ENCODE measurements around the gene GABRD. TPM values are rescaled to one million over a fixed set of nuclear protein-coding genes. Genes with fewer than 3 reads are reported as not detected.

The GABRD gene
- total and polyA plus RNA-seq, 2 donors (not counting 3 experiments of a cell fraction or from before 2014, with no cell fraction given), result not detected

DNA sequence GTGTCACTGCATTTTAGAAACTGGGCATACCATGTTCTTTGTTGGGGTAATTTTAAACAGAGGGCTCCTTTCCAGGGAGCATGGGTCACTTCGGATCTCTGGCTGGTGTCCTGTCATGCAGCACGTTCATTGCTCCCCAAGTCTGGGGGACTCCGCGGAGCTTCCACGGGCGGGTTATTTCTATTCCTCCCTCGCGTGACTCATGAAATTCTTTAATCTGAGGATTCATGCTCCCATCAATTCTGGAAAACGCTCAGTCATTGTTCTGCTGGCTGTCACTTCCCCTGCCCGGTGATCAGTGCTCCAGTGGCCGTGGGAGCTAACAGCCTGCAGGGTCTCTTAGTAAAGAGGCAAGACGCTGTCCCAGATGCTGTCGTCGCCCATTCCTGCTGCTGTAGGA, 43.6 kb upstream of the GABRD start:
- ChIA-PET POLR2A (no interaction called here), CTCF (no interaction called here)
- H3K27ac ChIP-seq (ENCODE audit: insufficient read depth, low read depth, low read length), result no peak overlapping the region
- H3K27me3 ChIP-seq (ENCODE audit: control insufficient read depth in 2 of 2, insufficient read depth in 2 of 2, low read length in 2 of 2), result no peaks in the 10 kb centered on the region
- DNase-seq (ENCODE audit: low read depth, low spot score) (no peak), FAIRE-seq (no peak)
- no peak for TF ChIP-seq POLR2A (IDR thresholded peaks at IDR 0.05; ENCODE audit: low read depth, low read length)
- no peak for TF ChIP-seq GATA2 (IDR thresholded peaks at IDR 0.05; ENCODE audit: insufficient read depth, insufficient read length, low read depth, low read length)
- TF ChIP-seq MYC (IDR thresholded peaks at IDR 0.05; ENCODE audit: low read depth, low read length), result no peak
- no peak for TF ChIP-seq JUN (IDR thresholded peaks at IDR 0.05; ENCODE audit: borderline replicate concordance, insufficient read depth, insufficient read length, low read depth)
- H3K9me3 ChIP-seq (replicated peaks; ENCODE audit: control insufficient read depth, insufficient read depth, low read length), result no peaks in the 10 kb centered on the region
- H3K4me2 ChIP-seq (ENCODE audit: insufficient read depth, low read length), result no peak overlapping the region
- no peaks in the 10 kb centered on the region for H4K20me1 ChIP-seq (replicated peaks; ENCODE audit: control insufficient read depth, extremely low read depth, insufficient read depth, low read length)
- H3K79me2 ChIP-seq (ENCODE audit: control insufficient read depth, insufficient read depth, low read length), result no peaks in the 10 kb centered on the region
- no peaks in the 10 kb centered on the region for H3K36me3 ChIP-seq (ENCODE audit: control insufficient read depth in 2 of 2, extremely low read depth in 1 of 2, insufficient read depth in 2 of 2, low read length in 2 of 2)
- no peaks in the 10 kb centered on the region for H3K9me1 ChIP-seq (replicated peaks; ENCODE audit: control insufficient read depth, extremely low read depth, insufficient read depth, low read length)
- no TSS peak for BruUV-seq (replicated peaks)
- no peak overlapping the region for H2AFZ ChIP-seq (ENCODE audit: low read depth, low read length)
- intact Hi-C loops (cut with micrococcal nuclease) (no loop called here), dilution Hi-C loops (cut with MboI; ENCODE audit: extremely low pct_ligation_motif_present, low sequenced_read_pairs) (no loop called here)
- no peaks in the 10 kb centered on the region for H3K4me1 ChIP-seq (ENCODE audit: control insufficient read depth, extremely low read depth, insufficient read depth, low read length)
- no peak overlapping the region for H3K9ac ChIP-seq (replicated peaks; ENCODE audit: extremely low read depth, insufficient read depth, low read length)
- H3K4me3 ChIP-seq (replicated peaks in 1 of 3; ENCODE audit: insufficient read depth in 1 of 3, low read depth in 1 of 3, low read length in 3 of 3), result no peak overlapping the region

DNA sequence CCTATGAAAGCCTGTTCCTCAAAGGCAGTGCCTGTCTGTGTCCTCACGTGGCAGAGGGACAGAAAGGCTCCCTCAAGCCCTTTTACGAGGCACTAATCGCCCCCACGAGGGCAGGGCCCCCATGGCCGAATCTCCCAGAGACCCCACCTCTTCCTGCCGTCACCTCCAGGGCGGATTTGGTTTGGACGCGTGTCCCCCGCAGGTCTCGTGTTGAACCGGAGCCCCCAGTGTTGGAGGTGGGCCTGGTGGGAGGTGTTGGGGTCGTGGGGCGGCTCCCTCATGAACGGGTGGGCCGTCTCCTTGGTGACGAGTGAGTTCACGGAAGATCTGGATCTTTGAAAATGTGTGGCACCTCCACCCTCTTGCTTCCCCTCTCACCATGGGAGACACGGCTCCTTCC, 43.1 kb upstream of the GABRD start:
- H3K4me1 ChIP-seq (ENCODE audit: control insufficient read depth, extremely low read depth, insufficient read depth, low read length), result no peaks in the 10 kb centered on the region
- FAIRE-seq, result no peak
- H3K4me3 ChIP-seq (replicated peaks in 1 of 3; ENCODE audit: insufficient read depth in 1 of 3, low read depth in 1 of 3, low read length in 3 of 3), result no peak overlapping the region
- no peak overlapping the region for H3K4me2 ChIP-seq (ENCODE audit: insufficient read depth, low read length)
- H3K27me3 ChIP-seq (ENCODE audit: control insufficient read depth in 2 of 2, insufficient read depth in 2 of 2, low read length in 2 of 2), result no peaks in the 10 kb centered on the region
- no peak for DNase-seq (ENCODE audit: low read depth, low spot score)
- POLR2A ChIA-PET, result no interaction called here
- dilution Hi-C loops (cut with MboI; ENCODE audit: extremely low pct_ligation_motif_present, low sequenced_read_pairs), result no loop called here
- BruUV-seq (replicated peaks), result no TSS peak
- no peaks in the 10 kb centered on the region for H3K9me3 ChIP-seq (replicated peaks; ENCODE audit: control insufficient read depth, insufficient read depth, low read length)
- H3K79me2 ChIP-seq (ENCODE audit: control insufficient read depth, insufficient read depth, low read length), result no peaks in the 10 kb centered on the region
- H3K36me3 ChIP-seq (ENCODE audit: control insufficient read depth in 2 of 2, extremely low read depth in 1 of 2, insufficient read depth in 2 of 2, low read length in 2 of 2), result no peaks in the 10 kb centered on the region
- no peaks in the 10 kb centered on the region for H3K9me1 ChIP-seq (replicated peaks; ENCODE audit: control insufficient read depth, extremely low read depth, insufficient read depth, low read length)
- H4K20me1 ChIP-seq (replicated peaks; ENCODE audit: control insufficient read depth, extremely low read depth, insufficient read depth, low read length), result no peaks in the 10 kb centered on the region
- no peak overlapping the region for H2AFZ ChIP-seq (ENCODE audit: low read depth, low read length)
- TF ChIP-seq EZH2 (IDR thresholded peaks at IDR 0.05; ENCODE audit: borderline replicate concordance, low read depth, low read length, severe bottlenecking) (no peak), POLR2AphosphoS5 (IDR thresholded peaks at IDR 0.05; ENCODE audit: insufficient read depth, low read depth, low read length) (no peak)
- no peak overlapping the region for H3K9ac ChIP-seq (replicated peaks; ENCODE audit: extremely low read depth, insufficient read depth, low read length)
- H3K27ac ChIP-seq (ENCODE audit: insufficient read depth, low read depth, low read length), result no peak overlapping the region
- CTCF ChIA-PET, result no interaction called here
- intact Hi-C loops (cut with micrococcal nuclease), result no loop called here

Measured in endothelial cell of umbilical vein (primary cell).